Activated T-cell treated with anti-CD3 and anti-CD28 coated beads, Interleukin-2, amount 50 U/mL, for 4 hours (primary cell): Measurements from ENCODE around the gene TP73. TPM values are rescaled to one million over a fixed set of nuclear protein-coding genes. Genes with fewer than 3 reads are reported as not detected.

Source experiments
- ATAC-seq, 2 donors: fragments of 200-7000 bp; cut with Tn5 transposase; one replicate each; pipeline ENCODE4 v1.10.0; 2021
- DNase-seq: peaks from one replicate; pipeline ENCODE4 v3.0.0-alpha.2; 2020
- H3K27me3 Mint-ChIP-seq: one replicate; pipeline ENCODE4 v1.8.0; 2021; ENCODE audit warnings: low read depth, mixed read lengths
- H3K36me3 Mint-ChIP-seq: one replicate; pipeline ENCODE4 v1.8.0; 2022; ENCODE audit warnings: mixed read lengths; ENCODE audit not compliant: insufficient read depth
- H3K4me1 Mint-ChIP-seq: one replicate; pipeline ENCODE4 v1.8.0; 2021; ENCODE audit warnings: low read depth, mixed read lengths
- H3K4me3 Mint-ChIP-seq: one replicate; pipeline ENCODE4 v1.8.0; 2021; ENCODE audit warnings: mild to moderate bottlenecking, moderate library complexity, mixed read lengths
- H3K9me3 Mint-ChIP-seq: one replicate; pipeline ENCODE4 v1.8.0; 2021; ENCODE audit warnings: mixed read lengths
- total RNA-seq, 3 donors: library from RNA; stranded (reverse); gene quantifications; one replicate each; pipeline ENCODE4 v1.2.1, GENCODE V29; 2021

TP73 gene
- total RNA-seq, 3 donors from 2014 or later = 0.05 to 0.16 (median 0.08) TPM

DNA sequence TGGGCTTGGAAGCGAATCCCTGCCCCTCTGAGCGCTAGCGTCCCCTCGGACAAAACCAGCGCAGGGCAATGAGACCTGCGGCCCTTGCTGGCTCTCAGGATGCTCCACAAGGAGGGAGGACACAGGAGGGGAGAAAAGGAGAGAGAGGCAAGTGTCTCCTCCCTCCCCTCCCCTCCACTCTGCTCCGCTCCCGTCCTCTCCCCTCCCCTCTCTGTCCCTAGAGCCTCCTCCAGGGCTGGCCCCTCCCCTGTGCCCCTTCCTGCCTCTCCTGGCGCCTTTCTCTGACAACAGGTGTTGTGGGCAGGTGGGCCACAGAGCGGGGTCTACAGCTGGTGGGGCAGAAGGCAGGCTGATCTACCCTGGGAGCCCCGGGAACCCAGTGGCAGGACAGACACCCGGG is 35.2 kb downstream of the TP73 start:
- Mint-ChIP-seq H3K36me3 (no peaks in the 10 kb centered on the region), H3K27me3 (peaks cover 11% of the 10 kb centered on the region), H3K4me1 (peaks cover 2% of the 10 kb centered on the region), H3K4me3 (no peak overlapping the region), H3K9me3 (no peaks in the 10 kb centered on the region)
- DNase-seq (no peak), ATAC-seq (no peak)

- peaks cover 6% of the 10 kb centered on the region for H3K27me3 Mint-ChIP-seq
- ATAC-seq = no peak
- no peak overlapping the region for H3K4me3 Mint-ChIP-seq
- H3K9me3 Mint-ChIP-seq = no peaks in the 10 kb centered on the region
- DNase-seq = no peak
- no peaks in the 10 kb centered on the region for H3K36me3 Mint-ChIP-seq
- H3K4me1 Mint-ChIP-seq = peaks cover 1% of the 10 kb centered on the region
Measured at GRCh38 chr1:3688356-3689137, 36.2 kb downstream of the TP73 start.

DNA sequence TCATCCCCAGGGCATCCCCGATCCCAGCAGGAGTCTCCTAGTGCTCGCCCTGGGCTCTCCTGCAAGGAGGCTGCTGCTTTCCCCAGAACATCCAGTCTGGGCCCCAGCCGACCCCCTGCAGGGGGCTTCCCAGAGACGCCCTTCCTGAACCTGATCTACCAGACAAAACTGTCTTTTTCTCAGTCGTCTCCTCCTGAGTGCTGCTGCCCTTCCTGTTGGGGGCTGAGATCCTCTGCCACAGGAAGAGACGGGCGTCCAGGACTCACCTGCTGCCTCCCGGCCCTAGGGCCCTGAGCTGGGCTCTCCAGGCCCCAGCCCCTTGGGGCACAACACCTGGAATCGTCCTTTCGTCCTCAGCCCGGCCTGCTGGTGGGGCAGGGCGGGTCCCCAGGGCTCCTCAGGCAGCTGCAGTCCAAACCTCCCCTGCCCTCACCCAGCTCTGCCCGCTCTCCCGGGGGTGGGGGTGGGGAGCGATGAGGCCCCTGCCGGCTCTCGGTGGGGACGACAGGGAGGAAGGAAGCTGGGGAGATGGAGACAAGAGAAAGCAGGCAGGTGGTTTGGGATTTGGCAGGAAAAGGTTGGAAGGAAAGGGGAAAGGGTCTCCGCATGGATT is 36.9 kb downstream of the TP73 start:
- no peaks in the 10 kb centered on the region for H3K9me3 Mint-ChIP-seq
- H3K4me1 Mint-ChIP-seq = no peaks in the 10 kb centered on the region
- no peak overlapping the region for H3K4me3 Mint-ChIP-seq
- peaks cover 6% of the 10 kb centered on the region for H3K27me3 Mint-ChIP-seq
- ATAC-seq (no peak), DNase-seq (no peak)
- no peaks in the 10 kb centered on the region for H3K36me3 Mint-ChIP-seq

DNA sequence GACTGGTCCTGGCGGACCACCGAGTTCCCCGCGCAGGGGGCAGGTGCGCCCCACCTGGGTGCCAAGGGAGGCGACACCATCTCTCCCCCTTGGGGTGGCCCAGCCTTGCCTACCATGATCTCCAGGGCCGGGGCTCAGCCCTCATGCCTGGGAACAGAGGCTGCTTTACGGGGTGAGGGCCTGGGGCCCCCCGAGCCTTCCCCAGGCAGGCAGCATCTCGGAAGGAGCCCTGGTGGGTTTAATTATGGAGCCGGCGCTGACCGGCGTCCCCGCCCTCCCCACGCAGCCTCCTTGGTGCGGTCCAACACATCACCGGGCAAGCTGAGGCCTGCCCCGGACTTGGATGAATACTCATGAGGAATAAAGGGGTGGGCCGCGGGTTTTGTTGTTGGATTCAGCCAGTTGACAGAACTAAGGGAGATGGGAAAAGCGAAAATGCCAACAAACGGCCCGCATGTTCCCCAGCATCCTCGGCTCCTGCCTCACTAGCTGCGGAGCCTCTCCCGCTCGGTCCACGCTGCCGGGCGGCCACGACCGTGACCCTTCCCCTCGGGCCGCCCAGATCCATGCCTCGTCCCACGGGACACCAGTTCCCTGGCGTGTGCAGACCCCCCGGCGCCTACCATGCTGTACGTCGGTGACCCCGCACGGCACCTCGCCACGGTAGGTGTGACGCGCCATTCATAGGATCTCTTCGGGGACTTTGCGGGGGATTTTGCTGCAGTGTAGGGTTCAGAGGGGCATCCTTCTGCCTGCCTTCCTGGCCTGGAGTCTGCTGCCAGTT is 38.2 kb downstream of the TP73 start:
- H3K27me3 Mint-ChIP-seq = peaks cover 2% of the 10 kb centered on the region
- no peak for ATAC-seq

GRCh38 chr1:3691421-3692204 is 39.3 kb downstream of the TP73 start:
- H3K36me3 Mint-ChIP-seq = no peaks in the 10 kb centered on the region
- peaks cover 6% of the 10 kb centered on the region for H3K27me3 Mint-ChIP-seq
- H3K4me1 Mint-ChIP-seq = no peaks in the 10 kb centered on the region
- DNase-seq = no peak
- no peaks in the 10 kb centered on the region for H3K9me3 Mint-ChIP-seq
- H3K4me3 Mint-ChIP-seq = no peak overlapping the region
- no peak for ATAC-seq

More for the DNA sequence above, 38.2 kb downstream of the TP73 start:
- H3K4me3 Mint-ChIP-seq = no peak overlapping the region
- no peak for DNase-seq
- H3K36me3 Mint-ChIP-seq = no peaks in the 10 kb centered on the region
- no peaks in the 10 kb centered on the region for H3K9me3 Mint-ChIP-seq
- H3K4me1 Mint-ChIP-seq = no peaks in the 10 kb centered on the region

DNA sequence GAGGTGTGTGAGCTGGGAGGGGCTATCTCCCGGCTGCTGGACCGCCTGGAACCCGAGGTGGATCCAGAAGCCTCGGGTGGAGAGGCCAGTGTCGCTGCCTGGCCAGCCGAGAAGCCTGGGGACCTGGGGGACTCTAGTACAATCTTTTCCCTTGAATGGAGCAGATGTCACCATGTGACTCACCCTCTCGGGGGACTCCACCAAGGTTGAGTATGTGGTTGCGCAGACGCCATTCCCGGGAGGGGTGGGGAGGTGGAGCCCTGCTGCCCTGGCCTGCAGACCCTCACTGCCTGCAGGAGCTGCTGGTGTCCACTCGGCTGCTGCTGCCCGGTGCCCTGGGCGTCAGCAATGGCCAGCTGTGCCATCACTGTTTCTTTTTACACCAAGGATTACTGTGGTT is 40.3 kb downstream of the TP73 start:
- no peaks in the 10 kb centered on the region for H3K4me1 Mint-ChIP-seq
- ATAC-seq = no peak
- H3K4me3 Mint-ChIP-seq = no peak overlapping the region
- no peaks in the 10 kb centered on the region for H3K9me3 Mint-ChIP-seq
- H3K27me3 Mint-ChIP-seq = peaks cover 9% of the 10 kb centered on the region
- no peak for DNase-seq
- no peaks in the 10 kb centered on the region for H3K36me3 Mint-ChIP-seq

GRCh38 chr1:3693321-3693720 is 41.0 kb downstream of the TP73 start:
- Mint-ChIP-seq H3K4me3 (no peak overlapping the region), H3K9me3 (no peaks in the 10 kb centered on the region), H3K36me3 (no peaks in the 10 kb centered on the region), H3K4me1 (no peaks in the 10 kb centered on the region), H3K27me3 (peaks cover 10% of the 10 kb centered on the region)
- no peak for ATAC-seq
- DNase-seq = no peak

GRCh38 chr1:3695326-3696217 is 43.3 kb downstream of the TP73 start:
- Mint-ChIP-seq H3K4me3 (no peak overlapping the region), H3K9me3 (no peaks in the 10 kb centered on the region), H3K36me3 (no peaks in the 10 kb centered on the region), H3K4me1 (no peaks in the 10 kb centered on the region), H3K27me3 (peaks cover 10% of the 10 kb centered on the region)
- ATAC-seq = peak; percentile 54 to 66
- peak; percentile 16 for DNase-seq

- Mint-ChIP-seq H3K27me3 (peaks cover 10% of the 10 kb centered on the region), H3K4me3 (no peak overlapping the region), H3K36me3 (no peaks in the 10 kb centered on the region), H3K9me3 (no peaks in the 10 kb centered on the region), H3K4me1 (no peaks in the 10 kb centered on the region)
- no peak for ATAC-seq
- DNase-seq = no peak
Measured at GRCh38 chr1:3696689-3697088, 44.4 kb downstream of the TP73 start.

DNA sequence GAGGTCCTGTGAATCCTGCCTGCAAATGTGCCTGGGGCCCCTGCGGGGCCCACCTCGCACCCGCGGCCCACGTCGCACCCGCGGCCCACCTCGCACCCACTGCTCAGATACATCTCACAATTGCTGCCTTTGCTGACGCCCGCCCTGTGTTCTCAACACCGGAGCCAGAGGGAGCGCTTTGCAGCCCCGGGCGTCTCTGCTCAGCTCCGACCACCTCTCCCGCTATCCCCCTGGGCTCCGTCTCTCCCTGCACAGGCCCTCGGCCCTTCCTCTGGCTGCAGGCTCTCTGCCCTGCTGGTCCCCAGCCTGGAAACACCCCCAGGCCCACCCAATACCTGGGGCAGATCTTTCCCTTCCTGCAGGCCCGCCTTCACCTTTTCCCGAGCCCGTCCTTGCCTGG is 44.8 kb downstream of the TP73 start:
- no peaks in the 10 kb centered on the region for H3K4me1 Mint-ChIP-seq
- DNase-seq = no peak
- no peak overlapping the region for H3K4me3 Mint-ChIP-seq
- no peaks in the 10 kb centered on the region for H3K36me3 Mint-ChIP-seq
- ATAC-seq = no peak
- no peaks in the 10 kb centered on the region for H3K9me3 Mint-ChIP-seq
- peaks cover 10% of the 10 kb centered on the region for H3K27me3 Mint-ChIP-seq

- H3K4me3 Mint-ChIP-seq = no peak overlapping the region
Measured at GRCh38 chr1:3697810-3698209, 45.5 kb downstream of the TP73 start.

DNA sequence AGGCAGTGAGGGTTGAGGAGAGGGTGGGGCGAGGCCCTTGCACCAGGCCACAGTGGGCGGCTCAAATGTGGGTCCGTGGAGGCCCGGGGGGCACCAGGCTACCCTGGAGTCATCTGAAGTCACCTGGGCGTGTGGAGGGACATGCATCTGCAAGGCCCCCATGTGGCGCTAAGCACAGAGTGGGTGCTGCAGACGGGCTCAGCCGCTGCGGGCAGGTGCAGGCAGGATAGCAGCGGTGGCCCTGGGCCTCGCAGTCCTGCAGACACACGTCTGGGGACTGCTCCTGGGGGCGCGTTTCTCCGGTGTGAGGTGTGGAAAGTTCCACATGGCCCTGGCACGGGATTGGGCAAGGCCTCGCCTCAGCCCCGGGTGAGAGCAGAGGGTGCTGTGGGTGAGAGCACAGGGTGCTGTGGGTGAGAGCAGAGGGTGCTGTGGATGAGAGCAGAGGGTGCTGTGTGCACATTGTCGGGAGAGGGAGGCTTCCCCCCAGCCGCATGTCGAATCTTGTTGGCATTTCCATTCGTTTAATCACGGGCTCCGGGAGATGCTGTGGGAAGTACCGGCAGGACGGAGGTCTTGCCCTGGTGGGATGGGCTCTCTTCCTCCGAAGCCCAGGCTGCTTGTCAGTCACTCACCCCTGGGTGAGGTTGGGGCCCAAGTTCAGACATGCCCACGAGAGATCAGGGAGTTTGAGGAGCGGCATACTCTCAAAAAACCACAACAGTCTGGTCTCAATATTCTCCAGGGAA is 46.5 kb downstream of the TP73 start:
- H3K4me1 Mint-ChIP-seq = no peaks in the 10 kb centered on the region
- no peak for ATAC-seq

More at GRCh38 chr1:3697810-3698209, 45.5 kb downstream of the TP73 start:
- Mint-ChIP-seq H3K4me1 (no peaks in the 10 kb centered on the region), H3K9me3 (no peaks in the 10 kb centered on the region), H3K27me3 (peaks cover 10% of the 10 kb centered on the region), H3K36me3 (no peaks in the 10 kb centered on the region)
- DNase-seq = no peak
- no peak for ATAC-seq

GRCh38 chr1:3699596-3699995 is 47.3 kb downstream of the TP73 start:
- no peak for ATAC-seq
- Mint-ChIP-seq H3K9me3 (no peaks in the 10 kb centered on the region), H3K4me1 (peaks cover 4% of the 10 kb centered on the region), H3K36me3 (no peaks in the 10 kb centered on the region), H3K27me3 (peaks cover 12% of the 10 kb centered on the region), H3K4me3 (no peak overlapping the region)
- no peak for DNase-seq

More for the DNA sequence above, 46.5 kb downstream of the TP73 start:
- no peaks in the 10 kb centered on the region for H3K9me3 Mint-ChIP-seq
- H3K36me3 Mint-ChIP-seq = no peaks in the 10 kb centered on the region
- no peak for DNase-seq
- H3K4me3 Mint-ChIP-seq = no peak overlapping the region
- peaks cover 10% of the 10 kb centered on the region for H3K27me3 Mint-ChIP-seq
